Measurements from ENCODE around the gene PLIN4. TPM values are rescaled to one million over a fixed set of nuclear protein-coding genes. Genes with fewer than 3 reads are reported as not detected.

Gene PLIN4
- total and polyA plus RNA-seq, 9 of the 15 experiments (the other 6 are each of a cell fraction or from before 2014, with no cell fraction given), result 0.04 to 0.16 (median 0.07) TPM; not detected in 3

GRCh38 chr19:4455719-4456475 lies 62.4 kb downstream of the PLIN4 start:
- DNase-seq (ENCODE audit: extremely low read depth in 1 of 4, low spot score in 3 of 4), result peak in 3 of 4 experiments; percentile 25 to 72 (median 46)
- Histone ChIP-seq H3K27ac (ENCODE audit: extremely low read depth, low read depth, low read length) (peak overlapping the region; percentile 76), H3K9me1 (ENCODE audit: control insufficient read depth, insufficient read depth, low read length) (peaks cover 2% of the 10 kb centered on the region), H3K36me3 (ENCODE audit: control insufficient read depth, insufficient read depth, low read length) (peaks cover 38% of the 10 kb centered on the region; the same call in 2 of the 3 replicates), H2AFZ (ENCODE audit: low read depth, low read length) (no peak overlapping the region), H3K4me3 (peak overlapping the region; percentile 67), H3K4me1 (replicated peaks in 1 of 2; ENCODE audit: control insufficient read depth in 2 of 2, insufficient read depth in 2 of 2, low read length in 2 of 2) (peaks cover 21 to 57% of the 10 kb centered on the region in 2 experiments), H4K20me1 (replicated peaks; ENCODE audit: control insufficient read depth, insufficient read depth, low read length) (peaks cover 5% of the 10 kb centered on the region; the same call in 1 of the 2 replicates), H3K79me2 (ENCODE audit: control insufficient read depth, insufficient read depth, low read length) (peaks cover 34% of the 10 kb centered on the region), H3K9ac (ENCODE audit: insufficient read depth in 1 of 2, low read depth in 2 of 2, low read length in 2 of 2) (peak overlapping the region; percentile 76 to 85; a peak in 3 of 4 replicates), H3K27me3 (ENCODE audit: control insufficient read depth in 2 of 2, insufficient read depth in 2 of 2, low read length in 2 of 2) (no peaks in the 10 kb centered on the region), H3K9me3 (replicated peaks; ENCODE audit: control insufficient read depth, insufficient read depth, low read depth, low read length) (no peaks in the 10 kb centered on the region), H3K4me2 (ENCODE audit: insufficient read depth, low read length) (peak overlapping the region; percentile 96)
- ChIA-PET CTCF (ENCODE audit: low intra/inter-chr PET ratio) (no interaction called here), POLR2A (interaction anchor here (0.5 to 6.3 kb wide), 10 partner anchors 9 to 470 kb away, joined by 3 to 60 read pairs (median 4); partner anchors contain the start of genes CHAF1A, EEF2 and HDGFL2)
- WGBS (ENCODE audit: insufficient coverage, low coverage, missing lambda C conversion rate), result 29% methylated on average over 14 of the region's 15 CpGs
- BruUV-seq (replicated peaks), result no TSS peak
- in situ Hi-C loops (cut with MboI), result no loop called here
- FAIRE-seq, result no peak
- ATAC-seq, result peak; percentile 60
- intact Hi-C loops (cut with micrococcal nuclease), result no loop called here
- TF ChIP-seq CTCF (IDR thresholded peaks at IDR 0.05 in 2 of 3, conservative IDR thresholded peaks at IDR 0.05 in 1 of 3; ENCODE audit: insufficient read depth in 2 of 3, low read depth in 1 of 3, low read length in 3 of 3), result peak in 2 of 3 experiments; percentile 20 to 29; a peak in 3 of 6 replicates
- no peak for TF ChIP-seq ZNF79 (CRISPR knock-in tag; IDR thresholded peaks at IDR 0.05; ENCODE audit: low read depth)
- no peak for TF ChIP-seq DDX20 (tag; IDR thresholded peaks at IDR 0.05; ENCODE audit: low read depth)
- no peak for TF ChIP-seq NFXL1 (CRISPR knock-in tag; IDR thresholded peaks at IDR 0.05)
- no peak for TF ChIP-seq POLR2AphosphoS5 (IDR thresholded peaks at IDR 0.05; ENCODE audit: control insufficient read depth, insufficient read depth, low read depth, low read length)
- TF ChIP-seq RAD21 (CRISPR knock-in tag; conservative IDR thresholded peaks at IDR 0.05 in 1 of 2, IDR thresholded peaks at IDR 0.05 in 1 of 2), result no peak
- TF ChIP-seq KAT2B (IDR thresholded peaks at IDR 0.05; ENCODE audit: low read depth, low read length), result no peak
- TF ChIP-seq BRD4 (IDR thresholded peaks at IDR 0.05), result no peak
- no peak for TF ChIP-seq FUS (optimal IDR thresholded peaks at IDR 0.05; ENCODE audit: low read depth, low read length)
- TF ChIP-seq CTCFL (IDR thresholded peaks at IDR 0.05; ENCODE audit: borderline replicate concordance, insufficient read depth, low read depth, low read length, poor library complexity, severe bottlenecking), result no peak
- TF ChIP-seq AFF1 (IDR thresholded peaks at IDR 0.05; ENCODE audit: low read depth in 1 of 2, partially characterized antibody in 2 of 2), result no peak
- TF ChIP-seq HLTF (IDR thresholded peaks at IDR 0.05), result no peak
- TF ChIP-seq SMARCA5 (IDR thresholded peaks at IDR 0.05), result no peak

Data from K562 (cell line).